Measurements from ENCODE around the gene R3HDM1.

- no peak for TF ChIP-seq CTCF (conservative IDR thresholded peaks at IDR 0.05 in 1 of 2, IDR thresholded peaks at IDR 0.05 in 1 of 2; ENCODE audit: extremely low read depth in 1 of 2, insufficient read depth in 1 of 2, low read depth in 1 of 2, low read length in 2 of 2)
- no peak for TF ChIP-seq EZH2 (IDR thresholded peaks at IDR 0.05; ENCODE audit: borderline replicate concordance, low read length)
Observed at GRCh38 chr2:135694711-135695110, 163.4 kb downstream of the R3HDM1 start.
